Neuronal stem cell (in vitro differentiated cells): ENCODE measurements around the gene GRID2IP.

ENCODE experiments used
- DNase-seq: peaks from one replicate; pipeline ENCODE4 v3.0.0-alpha.2; 2013; ENCODE audit warnings: low spot score
- H2AFZ ChIP-seq: one replicate; pipeline ENCODE4 v1.6.1; 2013; ENCODE audit warnings: mild to moderate bottlenecking, low read length, inconsistent platforms
- H2AK5ac ChIP-seq: 2 replicates; pipeline ENCODE4 v1.6.1; 2013; ENCODE audit warnings: low read depth, mild to moderate bottlenecking, inconsistent platforms, low read length, moderate library complexity, mixed read lengths
- H2BK120ac ChIP-seq: 2 replicates; pipeline ENCODE4 v1.6.1; 2013; ENCODE audit warnings: low read depth, mild to moderate bottlenecking, inconsistent platforms, low read length, moderate library complexity, mixed read lengths
- H2BK12ac ChIP-seq: one replicate; pipeline ENCODE4 v1.6.1; 2013; ENCODE audit warnings: low read length, inconsistent platforms
- H2BK15ac ChIP-seq: 2 replicates; pipeline ENCODE4 v1.6.1; 2013; ENCODE audit warnings: mild to moderate bottlenecking, low read length, inconsistent platforms, mixed read lengths
- H2BK5ac ChIP-seq: one replicate; pipeline ENCODE4 v1.6.1; 2013; ENCODE audit warnings: inconsistent platforms, mild to moderate bottlenecking, low read length, moderate library complexity
- H3K14ac ChIP-seq: one replicate; pipeline ENCODE4 v1.6.1; 2013; ENCODE audit warnings: low read length, inconsistent platforms
- H3K18ac ChIP-seq: 2 replicates; pipeline ENCODE4 v1.6.1; 2013; ENCODE audit warnings: low read length, inconsistent platforms
- H3K23ac ChIP-seq: 2 replicates; pipeline ENCODE4 v1.6.1; 2013; ENCODE audit warnings: low read depth, mild to moderate bottlenecking, mixed read lengths, low read length, inconsistent platforms; ENCODE audit not compliant: poor library complexity
- H3K27ac ChIP-seq: replicated peaks from 3 replicates; pipeline ENCODE4 v1.5.1; 2013; ENCODE audit warnings: low read length, inconsistent platforms
- H3K27me3 ChIP-seq, 3 experiments: 2 replicates each; pipeline ENCODE4 v1.6.1; 2013; ENCODE audit warnings: low read length in 3 of 3, mild to moderate bottlenecking in 2 of 3, inconsistent platforms in 1 of 3, low read depth in 1 of 3, mixed read lengths in 1 of 3, moderate library complexity in 1 of 3; ENCODE audit not compliant: control insufficient read depth in 3 of 3, insufficient read depth in 3 of 3
- H3K36me3 ChIP-seq, 2 donors: replicated peaks in 1 of 2; 2 replicates each; pipeline ENCODE4 v1.6.1; 2013; ENCODE audit warnings: low read length in 2 of 2; ENCODE audit not compliant: control insufficient read depth in 2 of 2, insufficient read depth in 2 of 2
- H3K4ac ChIP-seq: 2 replicates; pipeline ENCODE4 v1.6.1; 2013; ENCODE audit warnings: inconsistent platforms, mild to moderate bottlenecking, low read length, moderate library complexity
- H3K4me1 ChIP-seq, 2 donors: 1 replicate in 1 of 2; 2 replicates in 1 of 2; pipeline ENCODE4 v1.6.1; 2013; ENCODE audit warnings: low read length in 2 of 2, low read depth in 1 of 2; ENCODE audit not compliant: control insufficient read depth in 2 of 2, insufficient read depth in 1 of 2
- H3K4me2 ChIP-seq: one replicate; pipeline ENCODE4 v1.6.1; 2013; ENCODE audit warnings: mild to moderate bottlenecking, low read length, inconsistent platforms; ENCODE audit not compliant: insufficient read depth, poor library complexity, severe bottlenecking
- H3K4me3 ChIP-seq, 2 donors: 2 replicates each; pipeline ENCODE4 v1.5.1; 2013; ENCODE audit warnings: low read length in 2 of 2, mild to moderate bottlenecking in 2 of 2, inconsistent platforms in 1 of 2, moderate library complexity in 1 of 2
- H3K79me1 ChIP-seq: one replicate; pipeline ENCODE4 v1.6.1; 2013; ENCODE audit warnings: low read depth, mild to moderate bottlenecking, inconsistent platforms, low read length, moderate library complexity
- H3K9ac ChIP-seq: one replicate; pipeline ENCODE4 v1.6.1; 2013; ENCODE audit warnings: mild to moderate bottlenecking, low read depth, low read length, inconsistent platforms; ENCODE audit not compliant: poor library complexity
- H3K9me3 ChIP-seq, 2 donors: replicated peaks in 1 of 2; 2 replicates each; pipeline versions ENCODE3 to v1.6.1; 2013; ENCODE audit warnings: low read length in 2 of 2, mild to moderate bottlenecking in 2 of 2, inconsistent platforms in 1 of 2, low read depth in 1 of 2, mixed read lengths in 1 of 2, moderate library complexity in 1 of 2; ENCODE audit not compliant: control insufficient read depth in 2 of 2, insufficient read depth in 1 of 2
- H4K8ac ChIP-seq: one replicate; pipeline ENCODE4 v1.6.1; 2013; ENCODE audit warnings: low read depth, mild to moderate bottlenecking, inconsistent platforms, low read length, moderate library complexity
- H4K91ac ChIP-seq: one replicate; pipeline ENCODE4 v1.6.1; 2013; ENCODE audit warnings: low read length, low read depth, mild to moderate bottlenecking, inconsistent platforms; ENCODE audit not compliant: poor library complexity
- WGBS, 2 donors: extraction: QIAGEN DNeasy Blood & Tissue Kit; methylation state at CpG; one replicate each; pipeline ENCODE4 v1.1.7; 2013; ENCODE audit warnings: missing lambda C conversion rate in 2 of 2, mixed read lengths in 1 of 2; ENCODE audit not compliant: insufficient read length in 2 of 2, insufficient replicate concordance in 1 of 2; ENCODE audit errors: extremely low coverage in 2 of 2; 5-methylcytosine and 5-hydroxymethylcytosine counted together

GRID2IP gene

GRCh38 chr7:6447581-6448199, 103.6 kb downstream of the GRID2IP start, which contains the start of gene DAGLB:
TSS of gene DAGLB (minus strand) at chr7:6447954. CDS start at chr7:6447842, 112 bp downstream.
- peak within 1 kb of the TSS; percentile 83 for H2AK5ac ChIP-seq
- peaks cover 13 to 32% of the 10 kb centered on the region in 2 donors for H3K36me3 ChIP-seq
- H3K9ac ChIP-seq, result peak within 1 kb of the TSS; percentile 98
- peak within 1 kb of the TSS; percentile 98 for H2BK5ac ChIP-seq
- H2BK120ac ChIP-seq, result no peak within 1 kb of the TSS
- H2AFZ ChIP-seq, result peak within 1 kb of the TSS; percentile 95
- H4K91ac ChIP-seq, result no peak within 1 kb of the TSS
- peak within 1 kb of the TSS; percentile 94 for H3K14ac ChIP-seq
- H3K4me2 ChIP-seq, result peak within 1 kb of the TSS; percentile 83
- H3K18ac ChIP-seq, result peak within 1 kb of the TSS; percentile 95
- H3K4me1 ChIP-seq, result peaks cover 0 to 4% of the 10 kb centered on the region in 2 donors
- H3K4ac ChIP-seq, result no peak within 1 kb of the TSS
- WGBS, 2 donors, result no CpG with 5 or more reads among the region's 61 CpGs
- peak within 1 kb of the TSS; percentile 58 for H2BK12ac ChIP-seq
- peaks cover 9% of the 10 kb centered on the region for H3K79me1 ChIP-seq
- no peaks in the 10 kb centered on the region for H3K9me3 ChIP-seq
- peak within 1 kb of the TSS; percentile 99 for H3K23ac ChIP-seq
- H3K4me3 ChIP-seq, result peak within 1 kb of the TSS; percentile 88 to 94
- no peak within 1 kb of the TSS for H2BK15ac ChIP-seq
- peak within 1 kb of the TSS; percentile 75 for H3K27ac ChIP-seq
- DNase-seq, result peak; percentile 96
- H4K8ac ChIP-seq, result no peak within 1 kb of the TSS
- H3K27me3 ChIP-seq, result no peaks in the 10 kb centered on the region
